SK-N-SH treated with all-trans-retinoic acid at 6 μM for 48 hours (cell line): Measurements from ENCODE around the gene BSN.

Source experiments
- ATAC-seq: fragments of 200-7000 bp; cut with Tn5 transposase; 3 replicates; pipeline ENCODE4 v1.9.1; 2020; ENCODE audit warnings: mild to moderate bottlenecking, moderate library complexity
- ARNTL ChIP-seq: fragments of 450-650 bp; formaldehyde crosslinking; IDR thresholded peaks from 2 replicates; pipeline ENCODE4 v1.5.0; 2020; ENCODE audit warnings: low read depth, mild to moderate bottlenecking, moderate library complexity, borderline replicate concordance
- BACH2 ChIP-seq: fragments of 250-450 bp; sonication (Bioruptor Pico); IDR thresholded peaks from 2 replicates; pipeline ENCODE4 v1.9.0; 2021; ENCODE audit warnings: mild to moderate bottlenecking, borderline replicate concordance
- CREB5 ChIP-seq: fragments of 250-450 bp; sonication (Bioruptor Pico); IDR thresholded peaks from 2 replicates; pipeline ENCODE4 v1.5.1; 2020; ENCODE audit warnings: low read depth, mild to moderate bottlenecking, moderate library complexity
- CSRNP3 ChIP-seq: fragments of 250-450 bp; sonication (Bioruptor Pico); IDR thresholded peaks from 2 replicates; pipeline ENCODE4 v1.5.1; 2021; ENCODE audit warnings: mild to moderate bottlenecking, moderate library complexity
- ESRRG ChIP-seq: fragments of 250-450 bp; sonication (Bioruptor Pico); IDR thresholded peaks from 2 replicates; pipeline ENCODE4 v1.6.1; 2021; ENCODE audit warnings: mild to moderate bottlenecking
- GLIS3 ChIP-seq: fragments of 250-450 bp; sonication (Bioruptor Pico); IDR thresholded peaks from 2 replicates; pipeline ENCODE4 v1.5.0; 2020; ENCODE audit warnings: mild to moderate bottlenecking, moderate library complexity
- OSR1 ChIP-seq: fragments of 250-450 bp; sonication (Bioruptor Pico); IDR thresholded peaks from 2 replicates; pipeline ENCODE4 v1.8.0; 2022; ENCODE audit warnings: moderate library complexity, mild to moderate bottlenecking, inconsistent platforms
- PPARA ChIP-seq: fragments of 250-450 bp; sonication (Bioruptor Pico); IDR thresholded peaks from 2 replicates; pipeline ENCODE4 v1.5.0; 2020; ENCODE audit warnings: mild to moderate bottlenecking, borderline replicate concordance
- SNAI2 ChIP-seq: fragments of 250-450 bp; sonication (Bioruptor Pico); IDR thresholded peaks from 2 replicates; pipeline ENCODE4 v1.5.0; 2020; ENCODE audit warnings: mild to moderate bottlenecking, moderate library complexity
- TCF4 ChIP-seq: fragments of 250-450 bp; sonication (Bioruptor Pico); IDR thresholded peaks from 2 replicates; pipeline ENCODE4 v1.8.0; 2021; ENCODE audit warnings: mild to moderate bottlenecking, moderate library complexity, borderline replicate concordance
- TOX ChIP-seq: fragments of 250-450 bp; sonication (Bioruptor Pico); IDR thresholded peaks from 2 replicates; pipeline ENCODE4 v1.8.0; 2021; ENCODE audit warnings: mild to moderate bottlenecking, moderate library complexity, borderline replicate concordance
- ZC3H10 ChIP-seq: fragments of 250-450 bp; sonication (Bioruptor Pico); IDR thresholded peaks from 2 replicates; pipeline ENCODE4 v1.5.1; 2021; ENCODE audit warnings: mild to moderate bottlenecking, moderate library complexity
- ZFP3 ChIP-seq: fragments of 250-450 bp; sonication (Bioruptor Pico); IDR thresholded peaks from 2 replicates; pipeline ENCODE4 v1.5.0; 2020; ENCODE audit warnings: mild to moderate bottlenecking, moderate library complexity
- ZNF565 ChIP-seq: fragments of 450-650 bp; formaldehyde crosslinking; conservative IDR thresholded peaks from 2 replicates; pipeline ENCODE4 v1.5.0; 2020; ENCODE audit warnings: low read depth, mild to moderate bottlenecking, moderate library complexity
- ZNF70 ChIP-seq: fragments of 450-650 bp; formaldehyde crosslinking; IDR thresholded peaks from 2 replicates; pipeline ENCODE4 v1.5.0; 2020; ENCODE audit warnings: mild to moderate bottlenecking, moderate library complexity
- TF ChIP-seq, protein P1 (sequence below): fragments of 250-450 bp; sonication (Bioruptor Pico); IDR thresholded peaks from 2 replicates; pipeline ENCODE4 v1.8.0; 2020; ENCODE audit warnings: mild to moderate bottlenecking, moderate library complexity, borderline replicate concordance
- TF ChIP-seq, protein P2 (sequence below): fragments of 250-450 bp; sonication (Bioruptor Pico); IDR thresholded peaks from 2 replicates; pipeline ENCODE4 v1.5.0; 2020; ENCODE audit warnings: mild to moderate bottlenecking, moderate library complexity

Gene BSN

DNA sequence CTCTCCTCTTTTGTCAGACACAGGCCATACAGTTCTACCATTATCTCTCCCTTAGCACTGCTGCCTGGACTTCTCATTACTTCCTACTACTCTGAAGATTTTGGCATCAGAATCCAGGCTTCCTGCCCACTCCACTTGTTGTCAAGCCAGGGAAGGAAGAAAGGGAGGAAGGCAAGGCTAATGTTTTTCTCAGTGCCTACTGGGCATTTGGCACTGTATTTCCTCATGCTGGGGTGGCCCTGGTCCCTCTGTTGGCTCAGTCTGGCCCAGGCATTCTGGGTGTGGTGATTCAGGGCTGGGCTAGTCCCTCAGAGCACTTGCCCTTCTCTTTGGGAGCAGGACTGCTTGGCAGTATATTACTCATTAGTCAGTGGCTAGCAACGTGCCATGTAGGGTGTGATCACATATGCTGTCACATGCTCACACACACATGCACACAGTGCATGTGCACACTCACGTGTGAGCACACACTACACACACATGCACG lies 52.9 kb downstream of the BSN start:
- no peak for ATAC-seq
- TF ChIP-seq ESRRG (CRISPR knock-in tag) (no peak), SNAI2 (CRISPR knock-in tag) (no peak), CSRNP3 (CRISPR knock-in tag) (no peak), CREB5 (CRISPR knock-in tag) (no peak), ZC3H10 (CRISPR knock-in tag) (no peak)
- TF ChIP-seq, protein P1, sequence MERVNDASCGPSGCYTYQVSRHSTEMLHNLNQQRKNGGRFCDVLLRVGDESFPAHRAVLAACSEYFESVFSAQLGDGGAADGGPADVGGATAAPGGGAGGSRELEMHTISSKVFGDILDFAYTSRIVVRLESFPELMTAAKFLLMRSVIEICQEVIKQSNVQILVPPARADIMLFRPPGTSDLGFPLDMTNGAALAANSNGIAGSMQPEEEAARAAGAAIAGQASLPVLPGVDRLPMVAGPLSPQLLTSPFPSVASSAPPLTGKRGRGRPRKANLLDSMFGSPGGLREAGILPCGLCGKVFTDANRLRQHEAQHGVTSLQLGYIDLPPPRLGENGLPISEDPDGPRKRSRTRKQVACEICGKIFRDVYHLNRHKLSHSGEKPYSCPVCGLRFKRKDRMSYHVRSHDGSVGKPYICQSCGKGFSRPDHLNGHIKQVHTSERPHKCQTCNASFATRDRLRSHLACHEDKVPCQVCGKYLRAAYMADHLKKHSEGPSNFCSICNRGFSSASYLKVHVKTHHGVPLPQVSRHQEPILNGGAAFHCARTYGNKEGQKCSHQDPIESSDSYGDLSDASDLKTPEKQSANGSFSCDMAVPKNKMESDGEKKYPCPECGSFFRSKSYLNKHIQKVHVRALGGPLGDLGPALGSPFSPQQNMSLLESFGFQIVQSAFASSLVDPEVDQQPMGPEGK (CRISPR knock-in tag): no peak

- no peak for TF ChIP-seq TOX (CRISPR knock-in tag)
- TF ChIP-seq ZNF565 (CRISPR knock-in tag): no peak
- TF ChIP-seq OSR1 (CRISPR knock-in tag): no peak
- TF ChIP-seq CREB5 (CRISPR knock-in tag): no peak
- no peak for TF ChIP-seq BACH2 (CRISPR knock-in tag)
- ATAC-seq: peak; percentile 48; the same call in 1 of the 3 replicates
Measured at GRCh38 chr3:49607796-49608195, 53.5 kb downstream of the BSN start.

GRCh38 chr3:49609314-49609713 lies 55.0 kb downstream of the BSN start:
- peak; percentile 18; the same call in 1 of the 3 replicates for ATAC-seq
- TF ChIP-seq ZC3H10 (CRISPR knock-in tag) (no peak), ZNF70 (CRISPR knock-in tag) (no peak), GLIS3 (CRISPR knock-in tag) (no peak), ARNTL (CRISPR knock-in tag) (no peak), ZNF565 (CRISPR knock-in tag) (no peak), BACH2 (CRISPR knock-in tag) (no peak), TOX (CRISPR knock-in tag) (no peak), OSR1 (CRISPR knock-in tag) (no peak), CSRNP3 (CRISPR knock-in tag) (no peak), TCF4 (no peak), SNAI2 (CRISPR knock-in tag) (no peak), ESRRG (CRISPR knock-in tag) (no peak), PPARA (CRISPR knock-in tag) (no peak), ZFP3 (CRISPR knock-in tag) (no peak)
- TF ChIP-seq, protein P2, sequence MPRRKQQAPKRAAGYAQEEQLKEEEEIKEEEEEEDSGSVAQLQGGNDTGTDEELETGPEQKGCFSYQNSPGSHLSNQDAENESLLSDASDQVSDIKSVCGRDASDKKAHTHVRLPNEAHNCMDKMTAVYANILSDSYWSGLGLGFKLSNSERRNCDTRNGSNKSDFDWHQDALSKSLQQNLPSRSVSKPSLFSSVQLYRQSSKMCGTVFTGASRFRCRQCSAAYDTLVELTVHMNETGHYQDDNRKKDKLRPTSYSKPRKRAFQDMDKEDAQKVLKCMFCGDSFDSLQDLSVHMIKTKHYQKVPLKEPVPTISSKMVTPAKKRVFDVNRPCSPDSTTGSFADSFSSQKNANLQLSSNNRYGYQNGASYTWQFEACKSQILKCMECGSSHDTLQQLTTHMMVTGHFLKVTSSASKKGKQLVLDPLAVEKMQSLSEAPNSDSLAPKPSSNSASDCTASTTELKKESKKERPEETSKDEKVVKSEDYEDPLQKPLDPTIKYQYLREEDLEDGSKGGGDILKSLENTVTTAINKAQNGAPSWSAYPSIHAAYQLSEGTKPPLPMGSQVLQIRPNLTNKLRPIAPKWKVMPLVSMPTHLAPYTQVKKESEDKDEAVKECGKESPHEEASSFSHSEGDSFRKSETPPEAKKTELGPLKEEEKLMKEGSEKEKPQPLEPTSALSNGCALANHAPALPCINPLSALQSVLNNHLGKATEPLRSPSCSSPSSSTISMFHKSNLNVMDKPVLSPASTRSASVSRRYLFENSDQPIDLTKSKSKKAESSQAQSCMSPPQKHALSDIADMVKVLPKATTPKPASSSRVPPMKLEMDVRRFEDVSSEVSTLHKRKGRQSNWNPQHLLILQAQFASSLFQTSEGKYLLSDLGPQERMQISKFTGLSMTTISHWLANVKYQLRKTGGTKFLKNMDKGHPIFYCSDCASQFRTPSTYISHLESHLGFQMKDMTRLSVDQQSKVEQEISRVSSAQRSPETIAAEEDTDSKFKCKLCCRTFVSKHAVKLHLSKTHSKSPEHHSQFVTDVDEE (CRISPR knock-in tag): no peak
- TF ChIP-seq, protein P1 (CRISPR knock-in tag): no peak
